ENCODE data around the gene PPARD. TPM values are rescaled to one million over a fixed set of nuclear protein-coding genes. Genes with fewer than 3 reads are reported as not detected.

PPARD gene
- polyA plus RNA-seq, 3 donors: 1.2 to 22.0 (median 2.4) TPM

DNA sequence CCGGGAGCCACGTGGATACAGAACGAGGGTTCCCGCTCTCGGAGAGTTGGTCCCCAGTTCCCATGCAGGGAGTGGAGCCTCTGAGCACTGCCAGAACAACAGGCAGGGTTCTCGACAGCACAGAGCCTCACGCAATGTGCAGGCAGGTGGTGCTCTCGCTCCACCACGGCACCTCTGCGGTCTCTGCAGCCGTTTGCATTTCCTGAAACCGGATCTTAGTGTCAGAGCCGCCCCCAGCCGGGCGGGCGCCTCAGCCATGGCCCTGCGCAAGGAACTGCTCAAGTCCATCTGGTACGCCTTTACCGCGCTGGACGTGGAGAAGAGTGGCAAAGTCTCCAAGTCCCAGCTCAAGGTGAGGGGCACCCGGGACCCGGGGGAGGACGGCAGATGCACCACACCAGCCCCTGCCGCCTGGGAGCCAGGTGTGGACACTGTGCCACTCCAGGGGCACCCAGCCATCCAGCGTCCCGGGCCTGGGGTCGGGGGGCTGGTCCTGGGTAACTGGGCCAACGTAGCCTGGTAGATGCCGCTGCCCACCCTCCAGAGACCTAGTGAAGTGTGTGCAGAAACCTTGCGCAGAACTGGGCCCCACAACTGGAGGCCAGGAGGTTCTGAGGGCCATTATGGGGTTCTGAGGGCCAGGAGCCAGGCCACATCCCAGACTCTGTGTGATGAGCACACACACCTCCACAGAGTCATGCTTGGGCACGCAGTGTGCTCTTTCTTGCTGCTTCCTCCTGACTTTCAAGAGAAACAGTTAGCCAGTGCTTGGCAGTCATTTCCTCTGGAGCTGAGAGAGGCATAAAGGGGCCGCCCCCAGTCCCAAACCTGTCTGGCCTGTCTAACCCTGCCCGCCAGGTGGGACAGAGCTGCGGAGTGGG, 44.5 kb upstream of the PPARD start, which contains the start of gene DEF6:
TSS of gene DEF6 (plus strand) at position 218 of the 881 bp plus-strand sequence. CDS start at position 257, 39 bp downstream.
- Histone ChIP-seq H2AFZ (ENCODE audit: insufficient read depth, low read depth, low read length, poor library complexity, severe bottlenecking) (peak within 1 kb of the TSS; percentile 74), H3K27me3 (ENCODE audit: control insufficient read depth in 2 of 2, insufficient read depth in 2 of 2, low read length in 2 of 2) (no peaks in the 10 kb centered on the region), H3K9me3 (replicated peaks in 1 of 2; ENCODE audit: control insufficient read depth in 1 of 2, insufficient read depth in 1 of 2, low read length in 2 of 2) (no peaks in the 10 kb centered on the region), H4K20me1 (ENCODE audit: insufficient read depth, low read length) (no peaks in the 10 kb centered on the region), H3K36me3 (replicated peaks in 1 of 2; ENCODE audit: control insufficient read depth in 1 of 2, insufficient read depth in 2 of 2, low read length in 2 of 2) (peaks cover 24 to 36% of the 10 kb centered on the region in 2 donors), H3K27ac (ENCODE audit: low read depth in 1 of 2, low read length in 2 of 2) (peak within 1 kb of the TSS; percentile 80 to 94), H3K79me2 (ENCODE audit: insufficient read depth, low read length) (peaks cover 47% of the 10 kb centered on the region), H3K4me1 (ENCODE audit: control insufficient read depth in 1 of 2, insufficient read depth in 2 of 2, low read length in 2 of 2) (peaks cover 63 to 66% of the 10 kb centered on the region in 2 donors), H3K4me2 (replicated peaks; ENCODE audit: extremely low read depth, low read length, poor library complexity, severe bottlenecking) (peak within 1 kb of the TSS; percentile 94), H3K4me3 (replicated peaks in 1 of 3; ENCODE audit: low read depth in 2 of 3, low read length in 3 of 3) (peak within 1 kb of the TSS; percentile 68 to 94 (median 88)), H3K9ac (ENCODE audit: insufficient read depth, low read length, poor library complexity, severe bottlenecking) (peak within 1 kb of the TSS; percentile 91)
- H3K27ac Mint-ChIP-seq: peak within 1 kb of the TSS; percentile 91 to 97 (median 95)
- peak; percentile 80 to 90 (median 83) for DNase-seq
- intact Hi-C loops (cut with micrococcal nuclease): loop anchor here (1.0 to 10.0 kb wide), 7 partner anchors 15 to 437 kb away; partner anchors contain the start of genes RPL10A (in 2 of the 2), ARMC12 (in 1 of the 2) and PPARD (in 1 of the 2)
- TF ChIP-seq, protein P1, sequence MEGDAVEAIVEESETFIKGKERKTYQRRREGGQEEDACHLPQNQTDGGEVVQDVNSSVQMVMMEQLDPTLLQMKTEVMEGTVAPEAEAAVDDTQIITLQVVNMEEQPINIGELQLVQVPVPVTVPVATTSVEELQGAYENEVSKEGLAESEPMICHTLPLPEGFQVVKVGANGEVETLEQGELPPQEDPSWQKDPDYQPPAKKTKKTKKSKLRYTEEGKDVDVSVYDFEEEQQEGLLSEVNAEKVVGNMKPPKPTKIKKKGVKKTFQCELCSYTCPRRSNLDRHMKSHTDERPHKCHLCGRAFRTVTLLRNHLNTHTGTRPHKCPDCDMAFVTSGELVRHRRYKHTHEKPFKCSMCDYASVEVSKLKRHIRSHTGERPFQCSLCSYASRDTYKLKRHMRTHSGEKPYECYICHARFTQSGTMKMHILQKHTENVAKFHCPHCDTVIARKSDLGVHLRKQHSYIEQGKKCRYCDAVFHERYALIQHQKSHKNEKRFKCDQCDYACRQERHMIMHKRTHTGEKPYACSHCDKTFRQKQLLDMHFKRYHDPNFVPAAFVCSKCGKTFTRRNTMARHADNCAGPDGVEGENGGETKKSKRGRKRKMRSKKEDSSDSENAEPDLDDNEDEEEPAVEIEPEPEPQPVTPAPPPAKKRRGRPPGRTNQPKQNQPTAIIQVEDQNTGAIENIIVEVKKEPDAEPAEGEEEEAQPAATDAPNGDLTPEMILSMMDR (IDR thresholded peaks at IDR 0.05): peak; percentile 80
- H3K9me3 Mint-ChIP-seq: no peaks in the 10 kb centered on the region
- peaks cover 0 to 4% (median 0%) of the 10 kb centered on the region in 3 donors for H3K27me3 Mint-ChIP-seq (ENCODE audit: low read depth in 3 of 3)
- under 1% methylated on average over 32 of the region's 35 CpGs for WGBS (ENCODE audit: insufficient coverage)
- H3K4me3 Mint-ChIP-seq: peak within 1 kb of the TSS; percentile 79 to 90
- H3K4me1 Mint-ChIP-seq: peaks cover 60% of the 10 kb centered on the region
- H3K36me3 Mint-ChIP-seq: peaks cover 33 to 54% of the 10 kb centered on the region in 2 donors

DNA sequence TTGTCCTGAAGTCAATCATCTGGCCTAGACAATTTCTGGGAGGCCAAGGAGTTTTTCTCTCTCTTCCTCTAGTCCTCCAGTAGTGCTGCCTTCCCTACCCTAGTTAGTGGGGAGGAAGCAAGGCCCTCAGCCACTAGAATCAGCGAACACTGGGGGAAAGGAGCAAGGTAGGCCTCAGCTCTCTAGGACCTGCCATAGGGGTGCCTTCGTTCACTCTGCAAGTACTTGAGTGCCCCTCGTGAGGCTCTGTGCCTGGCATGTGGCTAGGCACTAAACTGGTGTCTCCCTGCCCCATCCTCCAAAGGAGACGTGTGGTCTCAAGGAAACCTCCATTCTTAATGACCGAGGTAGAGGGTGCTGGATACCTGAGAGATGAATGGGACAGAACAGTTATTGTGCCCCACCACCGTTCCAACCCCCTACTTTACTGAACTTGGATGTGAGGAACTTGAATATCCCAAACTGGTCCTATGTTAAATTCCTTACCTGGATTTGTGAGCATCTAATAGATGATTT, 43.7 kb upstream of the PPARD start:
- intact Hi-C loops (cut with micrococcal nuclease): loop anchor here (2.0 to 10.0 kb wide), 6 partner anchors 14 to 436 kb away; partner anchors contain the start of genes RPL10A (in 2 of the 2), ARMC12 (in 1 of the 2) and PPARD (in 1 of the 2)
- peaks cover 28 to 50% of the 10 kb centered on the region in 2 donors for H3K36me3 Mint-ChIP-seq
- H3K27me3 ChIP-seq (ENCODE audit: control insufficient read depth in 2 of 2, insufficient read depth in 2 of 2, low read length in 2 of 2): no peaks in the 10 kb centered on the region
- H3K79me2 ChIP-seq (ENCODE audit: insufficient read depth, low read length): peaks cover 56% of the 10 kb centered on the region
- H3K4me2 ChIP-seq (replicated peaks; ENCODE audit: extremely low read depth, low read length, poor library complexity, severe bottlenecking): peak overlapping the region; percentile 94
- peaks cover 71 to 74% of the 10 kb centered on the region in 2 donors for H3K4me1 ChIP-seq (ENCODE audit: control insufficient read depth in 1 of 2, insufficient read depth in 2 of 2, low read length in 2 of 2)
- peak overlapping the region; percentile 91 to 97 (median 95) for H3K27ac Mint-ChIP-seq
- peak overlapping the region; percentile 74 for H2AFZ ChIP-seq (ENCODE audit: insufficient read depth, low read depth, low read length, poor library complexity, severe bottlenecking)
- peaks cover 0 to 4% (median 0%) of the 10 kb centered on the region in 3 donors for H3K27me3 Mint-ChIP-seq (ENCODE audit: low read depth in 3 of 3)
- H3K9me3 Mint-ChIP-seq: no peaks in the 10 kb centered on the region
- DNase-seq: no peak
- H4K20me1 ChIP-seq (ENCODE audit: insufficient read depth, low read length): no peaks in the 10 kb centered on the region
- H3K9ac ChIP-seq (ENCODE audit: insufficient read depth, low read length, poor library complexity, severe bottlenecking): peak overlapping the region; percentile 91
- H3K9me3 ChIP-seq (replicated peaks in 1 of 2; ENCODE audit: control insufficient read depth in 1 of 2, insufficient read depth in 1 of 2, low read length in 2 of 2): no peaks in the 10 kb centered on the region
- H3K4me1 Mint-ChIP-seq: peaks cover 68% of the 10 kb centered on the region
- peak overlapping the region; percentile 79 to 90 for H3K4me3 Mint-ChIP-seq
- peak overlapping the region; percentile 68 to 94 (median 88) for H3K4me3 ChIP-seq (replicated peaks in 1 of 3; ENCODE audit: low read depth in 2 of 3, low read length in 3 of 3)
- peak overlapping the region; percentile 80 to 94 for H3K27ac ChIP-seq (ENCODE audit: low read depth in 1 of 2, low read length in 2 of 2)
- peaks cover 16 to 28% of the 10 kb centered on the region in 2 donors for H3K36me3 ChIP-seq (replicated peaks in 1 of 2; ENCODE audit: control insufficient read depth in 1 of 2, insufficient read depth in 2 of 2, low read length in 2 of 2)
- TF ChIP-seq, protein P1 (IDR thresholded peaks at IDR 0.05): no peak
- 0% methylated on average over 2 of the region's 6 CpGs for WGBS (ENCODE audit: insufficient coverage)
